SU-DHL-6 (cell line): Measurements from ENCODE around the gene GCHFR.
A peak's percentile ranks its signal among the peaks of the same experiment; 100 is the strongest.

Experiments
- H2AFZ ChIP-seq: fragments of 200-600 bp; sonication (generic); 2 replicates; pipeline ENCODE4 v1.6.1; 2014; ENCODE audit warnings: low read depth, mild to moderate bottlenecking, moderate library complexity, mixed read lengths, antibody characterized with exemption, low read length; ENCODE audit not compliant: severe bottlenecking
- H3F3A ChIP-seq: fragments of 200-600 bp; shearing (Covaris generic); 2 replicates; pipeline ENCODE4 v1.6.0; 2016; ENCODE audit warnings: antibody characterized with exemption, mild to moderate bottlenecking; ENCODE audit not compliant: insufficient read depth
- H3K27ac ChIP-seq: fragments of 200-600 bp; sonication (generic); 2 replicates; pipeline ENCODE4 v1.5.1; 2016; ENCODE audit warnings: low read depth, mild to moderate bottlenecking, low read length, moderate library complexity, mixed read lengths
- H3K27me3 ChIP-seq: fragments of 200-600 bp; sonication (generic), shearing (Covaris generic); 2 replicates; pipeline ENCODE4 v1.6.0; 2014; ENCODE audit warnings: mild to moderate bottlenecking, low read length
- H3K36me3 ChIP-seq: fragments of 200-600 bp; sonication (generic); 2 replicates; pipeline ENCODE4 v1.6.1; 2014; ENCODE audit warnings: mild to moderate bottlenecking, low read length, mixed read lengths
- H3K4me2 ChIP-seq: fragments of 300-600, 200-600 bp; shearing (Covaris generic), sonication (generic); 2 replicates; pipeline ENCODE4 v1.6.0; 2014; ENCODE audit warnings: low read length, low read depth, mild to moderate bottlenecking; ENCODE audit not compliant: poor library complexity, severe bottlenecking
- H3K4me3 ChIP-seq: fragments of 200-600 bp; sonication (generic); 2 replicates; pipeline ENCODE4 v1.5.1; 2014; ENCODE audit warnings: antibody characterized with exemption, low read length, mild to moderate bottlenecking, mixed read lengths; ENCODE audit not compliant: insufficient read depth, poor library complexity, severe bottlenecking
- H3K79me2 ChIP-seq: fragments of 200-600 bp; sonication (generic); 2 replicates; pipeline ENCODE4 v1.6.1; 2014; ENCODE audit warnings: mild to moderate bottlenecking, low read length, moderate library complexity; ENCODE audit not compliant: insufficient read depth
- H3K9ac ChIP-seq: fragments of 200-600 bp; sonication (generic); 2 replicates; pipeline ENCODE4 v1.7.0; 2014; ENCODE audit warnings: mild to moderate bottlenecking, low read length
- H3K9me2 ChIP-seq: fragments of 200-600 bp; sonication (generic); replicated peaks from 2 replicates; pipeline ENCODE4 v1.6.1; 2014; ENCODE audit warnings: low read length; ENCODE audit not compliant: insufficient read depth
- H3K9me3 ChIP-seq: fragments of 200-600 bp; sonication (generic); 2 replicates; pipeline ENCODE4 v1.6.1; 2014; ENCODE audit warnings: low read length, mixed read lengths; ENCODE audit not compliant: insufficient read depth
- H4K20me1 ChIP-seq: fragments of 200-600 bp; sonication (generic); 2 replicates; pipeline ENCODE4 v1.6.1; 2014; ENCODE audit warnings: low read depth, mild to moderate bottlenecking, antibody characterized with exemption, low read length, moderate library complexity, mixed read lengths
- CTCF ChIP-seq: fragments of 200-600 bp; sonication (generic); IDR thresholded peaks from one replicate; pipeline ENCODE4 v1.5.1; 2017; ENCODE audit warnings: antibody characterized with exemption, mild to moderate bottlenecking, low read length, moderate library complexity; ENCODE audit not compliant: insufficient read depth, poor library complexity, severe bottlenecking
- EZH2phosphoT487 ChIP-seq: fragments of 200-600 bp; sonication (generic), shearing (Covaris generic); conservative IDR thresholded peaks from 2 replicates; pipeline ENCODE4 v1.6.1; 2018; ENCODE audit warnings: mild to moderate bottlenecking, antibody characterized with exemption, low read length, moderate library complexity, mixed read lengths

Gene GCHFR

DNA sequence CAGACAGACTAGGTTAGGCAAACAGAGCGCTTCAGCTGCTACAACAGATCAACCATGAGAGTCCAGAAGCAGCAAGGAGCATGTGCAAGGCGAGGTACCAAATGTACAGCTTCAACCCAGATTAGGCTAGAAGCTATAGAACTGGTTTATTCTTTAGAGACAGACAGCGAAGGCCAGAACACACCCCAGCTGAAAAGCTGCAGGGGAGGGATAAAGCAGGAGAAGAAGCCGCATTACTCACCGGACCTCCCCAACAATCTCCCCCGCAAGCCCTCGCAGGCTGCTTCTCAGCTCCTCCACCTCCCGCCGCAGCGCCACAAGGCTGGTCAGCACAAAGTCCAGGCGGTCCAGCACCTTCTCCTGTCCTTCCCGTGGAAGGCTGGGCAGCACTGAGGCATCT, 12.1 kb upstream of the GCHFR start:
- H3F3A ChIP-seq = no peaks in the 10 kb centered on the region; the same call in none of the 2 replicates
- peaks cover 41% of the 10 kb centered on the region for H3K79me2 ChIP-seq
- no peaks in the 10 kb centered on the region for H3K9me3 ChIP-seq
- TF ChIP-seq EZH2phosphoT487 = no peak
- H3K4me3 ChIP-seq = no peak overlapping the region
- H3K36me3 ChIP-seq = peaks cover 5% of the 10 kb centered on the region
- no peak overlapping the region for H3K27ac ChIP-seq
- no peak overlapping the region for H2AFZ ChIP-seq
- no peaks in the 10 kb centered on the region for H4K20me1 ChIP-seq
- no peak overlapping the region for H3K4me2 ChIP-seq
- no peaks in the 10 kb centered on the region for H3K9me2 ChIP-seq
- no peaks in the 10 kb centered on the region for H3K27me3 ChIP-seq
- H3K9ac ChIP-seq = no peak overlapping the region

- Histone ChIP-seq H4K20me1 (no peaks in the 10 kb centered on the region), H2AFZ (peak overlapping the region; percentile 76), H3F3A (no peaks in the 10 kb centered on the region; the same call in none of the 2 replicates), H3K4me2 (peak overlapping the region; percentile 99), H3K27ac (peak overlapping the region; percentile 90), H3K27me3 (no peaks in the 10 kb centered on the region), H3K9me3 (no peaks in the 10 kb centered on the region), H3K9me2 (no peaks in the 10 kb centered on the region), H3K36me3 (peaks cover 5% of the 10 kb centered on the region), H3K79me2 (peaks cover 41% of the 10 kb centered on the region), H3K4me3 (peak overlapping the region; percentile 100), H3K9ac (peak overlapping the region; percentile 95)
- TF ChIP-seq CTCF (no peak), EZH2phosphoT487 (no peak)
These were observed 9.3 kb upstream of the GCHFR start for GRCh38 chr15:40754574-40754882.

- Histone ChIP-seq H3K27me3 (no peaks in the 10 kb centered on the region), H3K27ac (peak within 1 kb of the TSS; percentile 90), H3K36me3 (peaks cover 5% of the 10 kb centered on the region), H2AFZ (peak within 1 kb of the TSS; percentile 94), H4K20me1 (no peaks in the 10 kb centered on the region), H3K4me3 (peak within 1 kb of the TSS; percentile 100), H3K9ac (peak within 1 kb of the TSS; percentile 95), H3K9me3 (no peaks in the 10 kb centered on the region), H3K4me2 (peak within 1 kb of the TSS; percentile 100), H3F3A (no peaks in the 10 kb centered on the region; the same call in none of the 2 replicates), H3K9me2 (no peaks in the 10 kb centered on the region), H3K79me2 (peaks cover 41% of the 10 kb centered on the region)
- TF ChIP-seq EZH2phosphoT487 = no peak
- TF ChIP-seq CTCF = no peak
These were observed 8.7 kb upstream of the GCHFR start, which contains the start of gene RMDN3 for GRCh38 chr15:40754883-40755811. Gene RMDN3 (minus strand): TSS chr15:40755254. CDS start chr15:40754783, 471 bp downstream.

DNA sequence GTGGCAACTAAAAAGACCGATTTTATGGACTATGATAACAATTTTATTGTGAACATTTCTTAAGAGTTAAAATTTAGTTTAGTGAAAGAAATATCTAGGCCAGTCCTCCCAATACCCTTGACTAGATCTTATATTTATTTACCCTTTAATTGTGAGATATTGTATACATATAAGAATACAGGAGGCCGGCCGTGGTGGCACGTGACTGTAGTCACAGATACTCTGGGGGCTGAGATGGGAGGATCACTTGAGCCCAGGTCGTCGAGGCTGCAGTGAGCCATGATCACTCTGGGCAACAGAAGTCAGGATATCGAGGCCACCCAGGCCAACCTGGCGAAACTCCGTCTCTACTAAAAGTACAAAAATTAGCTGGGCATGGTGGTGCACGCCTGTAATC, 8.1 kb upstream of the GCHFR start:
- Histone ChIP-seq H3K9ac (peak overlapping the region; percentile 95), H3K79me2 (peaks cover 40% of the 10 kb centered on the region), H3K4me3 (peak overlapping the region; percentile 100), H3K27ac (peak overlapping the region; percentile 90), H3K9me3 (no peaks in the 10 kb centered on the region), H3K36me3 (peaks cover 5% of the 10 kb centered on the region), H4K20me1 (no peaks in the 10 kb centered on the region), H3K9me2 (no peaks in the 10 kb centered on the region), H3F3A (peaks cover 2% of the 10 kb centered on the region), H3K4me2 (peak overlapping the region; percentile 100), H2AFZ (peak overlapping the region; percentile 94), H3K27me3 (no peaks in the 10 kb centered on the region)
- TF ChIP-seq CTCF = no peak
- no peak for TF ChIP-seq EZH2phosphoT487
